ENCODE data around the gene COL16A1. TPM values are rescaled to one million over a fixed set of nuclear protein-coding genes. Genes with fewer than 3 reads are reported as not detected.

Gene COL16A1
- total and polyA plus RNA-seq, 2 experiments from 2014 or later = 90.2 to 127 TPM

GRCh38 chr1:31624731-31625514, 78.9 kb downstream of the COL16A1 start:
- H3K9me3 ChIP-seq (ENCODE audit: low read depth) = no peaks in the 10 kb centered on the region
- no peaks in the 10 kb centered on the region for H3K36me3 ChIP-seq (replicated peaks; ENCODE audit: insufficient read depth, low read depth)
- no peak overlapping the region for H3K27ac ChIP-seq
- DNase-seq (ENCODE audit: low spot score) = no peak
- H3K27me3 ChIP-seq = no peaks in the 10 kb centered on the region
- H2AFZ ChIP-seq = no peak overlapping the region
- H3K4me3 ChIP-seq = no peak overlapping the region
- no peak overlapping the region for H3K4me2 ChIP-seq
- TF ChIP-seq CTCF (IDR thresholded peaks at IDR 0.05; ENCODE audit: poor library complexity) = no peak
- no peak for TF ChIP-seq EZH2 (IDR thresholded peaks at IDR 0.05; ENCODE audit: borderline replicate concordance)
- no peak for TF ChIP-seq EZH2phosphoT487 (IDR thresholded peaks at IDR 0.05; ENCODE audit: low read depth, severe bottlenecking, unreplicated experiment)
- no peaks in the 10 kb centered on the region for H3K9me2 ChIP-seq (replicated peaks; ENCODE audit: insufficient read depth)
- peaks cover 3% of the 10 kb centered on the region for H3K4me1 ChIP-seq (ENCODE audit: insufficient read depth)
- no peaks in the 10 kb centered on the region for H4K20me1 ChIP-seq (ENCODE audit: insufficient read depth, poor library complexity, severe bottlenecking)
- WGBS (ENCODE audit: low lambda C conversion rate, missing lambda C conversion rate) = 91% methylated on average over 16 of the region's 16 CpGs
- H3K79me2 ChIP-seq = no peaks in the 10 kb centered on the region

GRCh38 chr1:31624309-31624708, 79.5 kb downstream of the COL16A1 start:
- Histone ChIP-seq H3K79me2 (no peaks in the 10 kb centered on the region), H3K4me1 (ENCODE audit: insufficient read depth) (peaks cover 3% of the 10 kb centered on the region), H2AFZ (no peak overlapping the region), H3K36me3 (replicated peaks; ENCODE audit: insufficient read depth, low read depth) (no peaks in the 10 kb centered on the region), H3K9me2 (replicated peaks; ENCODE audit: insufficient read depth) (no peaks in the 10 kb centered on the region), H3K27me3 (no peaks in the 10 kb centered on the region), H3K27ac (no peak overlapping the region), H4K20me1 (ENCODE audit: insufficient read depth, poor library complexity, severe bottlenecking) (no peaks in the 10 kb centered on the region), H3K4me3 (no peak overlapping the region), H3K9me3 (ENCODE audit: low read depth) (no peaks in the 10 kb centered on the region), H3K4me2 (no peak overlapping the region)
- DNase-seq (ENCODE audit: low spot score) = no peak
- TF ChIP-seq EZH2 (IDR thresholded peaks at IDR 0.05; ENCODE audit: borderline replicate concordance) = no peak
- TF ChIP-seq CTCF (IDR thresholded peaks at IDR 0.05; ENCODE audit: poor library complexity) = no peak
- TF ChIP-seq EZH2phosphoT487 (IDR thresholded peaks at IDR 0.05; ENCODE audit: low read depth, severe bottlenecking, unreplicated experiment) = no peak
- WGBS (ENCODE audit: low lambda C conversion rate, missing lambda C conversion rate) = 96% methylated on average over 5 of the region's 5 CpGs

- Histone ChIP-seq H3K79me2 (no peaks in the 10 kb centered on the region), H2AFZ (no peak overlapping the region), H3K27me3 (no peaks in the 10 kb centered on the region), H3K4me3 (no peak overlapping the region), H3K4me2 (no peak overlapping the region), H3K9me3 (ENCODE audit: low read depth) (no peaks in the 10 kb centered on the region), H3K9me2 (replicated peaks; ENCODE audit: insufficient read depth) (no peaks in the 10 kb centered on the region), H4K20me1 (ENCODE audit: insufficient read depth, poor library complexity, severe bottlenecking) (no peaks in the 10 kb centered on the region), H3K27ac (no peak overlapping the region), H3K4me1 (ENCODE audit: insufficient read depth) (peaks cover 3% of the 10 kb centered on the region), H3K36me3 (replicated peaks; ENCODE audit: insufficient read depth, low read depth) (no peaks in the 10 kb centered on the region)
- WGBS (ENCODE audit: low lambda C conversion rate, missing lambda C conversion rate) = 96% methylated on average over 12 of the region's 12 CpGs
- no peak for DNase-seq (ENCODE audit: low spot score)
- TF ChIP-seq EZH2 (IDR thresholded peaks at IDR 0.05; ENCODE audit: borderline replicate concordance) (no peak), EZH2phosphoT487 (IDR thresholded peaks at IDR 0.05; ENCODE audit: low read depth, severe bottlenecking, unreplicated experiment) (no peak), CTCF (IDR thresholded peaks at IDR 0.05; ENCODE audit: poor library complexity) (no peak)
These were observed 80.5 kb downstream of the COL16A1 start for GRCh38 chr1:31623365-31623764.

Measured in hepatocyte (in vitro differentiated cells).